Spinal cord (tissue), 10 donors: Measurements from ENCODE around the gene TRNAU1AP. TPM values are rescaled to one million over a fixed set of nuclear protein-coding genes. Genes with fewer than 3 reads are reported as not detected.
"Not testable (repeated sequence)": the region's sequence is repeated elsewhere in the genome, so short reads cannot be mapped to it uniquely, and the experiment has no call there.

Source experiments
- DNase-seq, 6 donors: peaks; one replicate each; pipeline versions ENCODE4 v3.0.0 to v3.0.0-alpha.2; 2013 to 2015; ENCODE audit warnings: low spot score in 6 of 6, low read depth in 4 of 6
- H3K27ac ChIP-seq: one replicate; pipeline ENCODE4 v1.5.1; 2013; ENCODE audit warnings: low read depth, low read length, control low read depth
- H3K27me3 ChIP-seq: one replicate; pipeline ENCODE4 v1.6.1; 2013; ENCODE audit warnings: low read length; ENCODE audit not compliant: control insufficient read depth, insufficient read depth
- H3K36me3 ChIP-seq: one replicate; pipeline ENCODE4 v1.6.1; 2013; ENCODE audit warnings: low read length; ENCODE audit not compliant: control insufficient read depth, insufficient read depth
- H3K4me1 ChIP-seq: one replicate; pipeline ENCODE4 v1.6.1; 2013; ENCODE audit warnings: low read length; ENCODE audit not compliant: control insufficient read depth, insufficient read depth
- H3K4me3 ChIP-seq: one replicate; pipeline ENCODE4 v1.5.1; 2013; ENCODE audit warnings: low read depth, low read length, control low read depth
- H3K9me3 ChIP-seq: one replicate; pipeline ENCODE4 v1.6.1; 2013; ENCODE audit warnings: low read length; ENCODE audit not compliant: control insufficient read depth, insufficient read depth
- WGBS: methylation state at CpG from one replicate; pipeline ENCODE4 v1.1.5; 2013; ENCODE audit warnings: missing lambda C conversion rate; ENCODE audit not compliant: insufficient coverage; 5-methylcytosine and 5-hydroxymethylcytosine counted together
- polyA plus RNA-seq, 2 donors: library from polyadenylated mRNA; unstranded; fragments of 120-200 nt; gene quantifications; one replicate each; pipeline ENCODE4 v1.2.1, GENCODE V29; 2013; ENCODE audit not compliant: insufficient read length in 2 of 2
- total RNA-seq, 2 donors: library from RNA; depleted of rRNA in 1 of 2; stranded (reverse); fragments of 120-200 nt in 1 of 2; fragments of >200 nt in 1 of 2; gene quantifications; one replicate each; pipeline versions ENCODE4 v1.2.3 to v1.2.4, GENCODE V29; 2013 to 2014
- donor health status: healthy.

The TRNAU1AP gene
- total and polyA plus RNA-seq, 4 donors = 20.9 to 36.9 (median 28.1) TPM

DNA sequence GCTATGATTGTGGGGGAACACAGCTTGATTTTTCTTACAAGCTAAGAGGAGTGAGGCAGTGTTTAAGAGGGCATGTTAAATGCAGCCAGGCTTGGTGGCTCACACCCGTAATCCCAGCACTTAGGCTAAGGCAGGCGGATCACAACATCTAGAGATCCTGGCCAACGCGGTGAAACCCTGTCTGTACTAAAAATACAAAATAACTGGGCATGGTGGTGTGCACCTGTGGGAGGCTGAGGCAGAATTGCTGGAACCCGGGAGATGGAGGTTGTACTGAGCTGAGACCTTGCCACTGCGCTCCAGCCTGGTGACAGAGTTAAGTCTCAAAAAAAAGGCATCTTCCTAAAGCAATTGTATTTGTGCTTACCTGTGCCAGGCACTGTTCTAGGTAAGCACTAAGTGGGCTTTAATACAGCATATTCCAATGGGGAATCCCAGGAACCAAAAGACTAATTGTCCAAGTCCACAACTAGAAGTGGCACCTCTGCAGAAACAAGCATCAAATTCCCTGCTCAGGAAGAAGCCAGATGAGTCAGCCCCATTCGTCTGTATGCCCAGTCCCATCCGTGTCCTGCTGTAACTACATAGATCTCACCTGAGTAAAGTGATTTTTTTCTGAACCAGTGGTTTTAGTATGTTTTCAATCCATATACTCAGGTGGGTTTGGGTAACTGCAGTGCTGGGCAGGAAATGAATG is 42.5 kb upstream of the TRNAU1AP start:
- Histone ChIP-seq H3K9me3 (no peaks in the 10 kb centered on the region), H3K36me3 (peaks cover 56% of the 10 kb centered on the region), H3K27me3 (no peaks in the 10 kb centered on the region), H3K4me1 (peaks cover 17% of the 10 kb centered on the region), H3K4me3 (no peak overlapping the region), H3K27ac (no peak overlapping the region)
- DNase-seq = no peak
- 80% methylated on average over 4 of the region's 8 CpGs for WGBS

DNA sequence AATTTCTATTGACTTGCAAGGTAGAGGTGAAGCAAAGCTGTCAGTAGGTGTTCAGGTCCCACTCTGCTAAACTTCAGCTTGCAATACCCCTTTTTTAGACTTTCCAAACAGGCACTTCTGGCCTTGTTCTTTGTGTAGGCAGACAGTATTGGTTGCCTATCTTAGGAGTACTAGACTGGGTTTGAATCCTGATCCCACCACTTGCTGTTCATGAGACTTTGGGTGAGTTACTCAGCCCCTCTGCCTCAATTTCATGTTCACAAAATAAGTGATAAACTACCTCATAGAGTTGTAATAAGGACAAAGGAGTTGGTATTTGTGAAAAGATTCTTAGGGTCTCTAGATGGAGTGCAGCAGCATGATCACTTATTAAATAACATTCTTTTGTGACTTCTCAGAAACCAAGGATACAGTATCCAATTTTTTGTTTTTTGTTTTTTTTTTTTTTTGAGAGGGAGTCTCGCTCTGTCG is 41.9 kb upstream of the TRNAU1AP start:
- Histone ChIP-seq H3K4me1 (peaks cover 17% of the 10 kb centered on the region), H3K27ac (no peak overlapping the region), H3K27me3 (no peaks in the 10 kb centered on the region), H3K4me3 (no peak overlapping the region), H3K9me3 (no peaks in the 10 kb centered on the region), H3K36me3 (peaks cover 56% of the 10 kb centered on the region)
- 100% methylated on average over 2 of the region's 2 CpGs for WGBS
- no peak for DNase-seq

DNA sequence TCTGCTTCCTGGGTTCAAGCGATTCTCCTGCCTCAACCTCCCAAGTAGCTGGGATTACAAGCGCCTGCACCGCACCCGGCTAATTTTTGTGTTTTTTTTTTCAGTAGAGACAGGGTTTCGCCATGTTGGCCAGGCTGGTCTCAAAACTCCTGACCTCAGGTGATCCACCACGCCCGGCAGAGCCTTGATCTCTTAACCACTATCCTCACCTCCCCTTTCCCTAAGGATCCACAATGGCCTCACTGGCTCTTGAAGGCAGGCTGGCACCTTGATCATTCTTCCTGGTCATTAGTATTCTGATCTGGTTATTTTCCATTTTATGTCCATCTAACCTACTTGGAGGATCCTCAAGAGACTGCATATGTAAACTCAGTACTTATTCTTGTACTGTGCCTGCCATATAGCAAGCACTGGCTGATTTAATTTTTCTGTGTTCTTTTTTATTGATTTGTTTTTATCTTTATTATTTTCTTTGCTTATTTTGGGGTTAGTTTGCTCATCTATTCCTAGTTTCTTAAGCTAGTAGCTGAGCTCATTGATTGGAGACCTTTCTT is 40.8 kb upstream of the TRNAU1AP start:
- peaks cover 10% of the 10 kb centered on the region for H3K4me1 ChIP-seq
- H3K27ac ChIP-seq = no peak overlapping the region
- H3K27me3 ChIP-seq = no peaks in the 10 kb centered on the region
- no peaks in the 10 kb centered on the region for H3K9me3 ChIP-seq
- peaks cover 56% of the 10 kb centered on the region for H3K36me3 ChIP-seq
- no peak for DNase-seq
- 89% methylated on average over 4 of the region's 7 CpGs for WGBS
- no peak overlapping the region for H3K4me3 ChIP-seq

DNA sequence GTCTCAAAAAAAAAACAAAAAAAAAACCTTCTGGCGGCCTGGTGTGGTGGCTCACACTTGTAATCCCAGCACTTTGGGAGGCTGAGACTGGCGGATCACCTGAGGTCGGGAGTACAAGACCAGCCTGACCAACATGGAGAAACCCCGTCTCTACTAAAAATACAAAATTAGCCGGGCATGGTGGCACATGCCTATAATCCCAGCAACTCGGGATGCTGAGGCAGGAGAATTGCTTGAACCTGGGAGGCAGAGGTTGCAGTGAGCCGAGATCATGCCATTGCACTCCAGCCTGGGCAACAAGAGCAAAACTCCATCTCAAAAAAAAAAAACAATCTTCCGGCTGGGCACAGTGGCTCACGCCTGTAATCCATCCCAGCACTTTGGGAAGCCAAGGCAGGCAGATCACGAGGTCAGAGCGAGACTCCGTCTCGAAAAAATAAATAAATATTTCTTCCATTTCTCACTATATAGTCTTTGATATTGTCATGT is 38.4 kb upstream of the TRNAU1AP start:
- H3K4me1 ChIP-seq = peaks cover 15% of the 10 kb centered on the region
- H3K9me3 ChIP-seq, DNase-seq, H3K4me3 ChIP-seq, H3K27me3 ChIP-seq, H3K27ac ChIP-seq: not testable (repeated sequence)
- 93% methylated on average over 5 of the region's 13 CpGs for WGBS
- H3K36me3 ChIP-seq = peaks cover 43% of the 10 kb centered on the region

DNA sequence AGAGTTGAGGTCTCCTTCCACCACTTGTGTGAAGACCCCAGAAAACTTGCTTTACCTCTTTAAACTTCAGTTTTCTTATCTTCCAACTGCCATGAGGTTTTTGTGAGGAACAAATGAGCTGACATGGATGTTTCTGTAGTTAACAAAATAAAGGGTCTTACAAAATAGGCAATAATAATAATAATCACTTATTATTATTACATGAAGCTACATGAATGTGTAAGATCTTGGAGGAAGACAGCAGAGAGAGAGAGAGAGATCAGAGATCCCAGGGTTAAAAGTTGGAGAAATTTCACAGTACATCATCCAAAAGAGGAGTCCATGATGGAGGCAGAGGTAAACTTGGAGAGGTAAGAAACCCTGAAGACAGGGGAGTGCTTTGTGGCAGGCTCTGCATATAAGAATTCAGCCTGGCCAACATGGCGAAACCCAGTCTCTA is 36.3 kb upstream of the TRNAU1AP start:
- no peaks in the 10 kb centered on the region for H3K27me3 ChIP-seq
- peaks cover 20% of the 10 kb centered on the region for H3K4me1 ChIP-seq
- peaks cover 25% of the 10 kb centered on the region for H3K36me3 ChIP-seq
- no peak for DNase-seq
- no peaks in the 10 kb centered on the region for H3K9me3 ChIP-seq
- no peak overlapping the region for H3K4me3 ChIP-seq
- 100% methylated on average over 1 of the region's 1 CpG for WGBS
- H3K27ac ChIP-seq = no peak overlapping the region

DNA sequence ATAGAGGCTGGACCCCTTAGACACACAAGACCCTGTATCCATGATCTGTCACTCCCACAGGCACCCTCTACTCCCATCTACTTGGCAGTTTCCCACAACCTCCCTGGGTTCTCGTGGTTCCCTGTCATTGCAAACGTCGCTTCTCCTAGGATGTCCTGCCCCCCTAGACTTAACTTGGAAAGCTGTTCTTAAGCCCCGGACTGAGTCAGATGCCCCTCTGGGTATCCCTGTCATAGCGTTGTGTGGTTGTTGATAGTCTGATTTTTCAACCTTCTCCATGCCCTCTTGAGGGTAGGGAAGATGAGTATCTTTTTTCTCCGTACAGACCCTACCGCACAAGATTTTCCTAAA is 35.3 kb upstream of the TRNAU1AP start:
- Histone ChIP-seq H3K27me3 (no peaks in the 10 kb centered on the region), H3K4me3 (peak overlapping the region; percentile 53), H3K27ac (no peak overlapping the region), H3K9me3 (no peaks in the 10 kb centered on the region), H3K4me1 (peaks cover 17% of the 10 kb centered on the region), H3K36me3 (peaks cover 17% of the 10 kb centered on the region)
- WGBS = 11% methylated on average over 3 of the region's 7 CpGs
- DNase-seq = no peak

DNA sequence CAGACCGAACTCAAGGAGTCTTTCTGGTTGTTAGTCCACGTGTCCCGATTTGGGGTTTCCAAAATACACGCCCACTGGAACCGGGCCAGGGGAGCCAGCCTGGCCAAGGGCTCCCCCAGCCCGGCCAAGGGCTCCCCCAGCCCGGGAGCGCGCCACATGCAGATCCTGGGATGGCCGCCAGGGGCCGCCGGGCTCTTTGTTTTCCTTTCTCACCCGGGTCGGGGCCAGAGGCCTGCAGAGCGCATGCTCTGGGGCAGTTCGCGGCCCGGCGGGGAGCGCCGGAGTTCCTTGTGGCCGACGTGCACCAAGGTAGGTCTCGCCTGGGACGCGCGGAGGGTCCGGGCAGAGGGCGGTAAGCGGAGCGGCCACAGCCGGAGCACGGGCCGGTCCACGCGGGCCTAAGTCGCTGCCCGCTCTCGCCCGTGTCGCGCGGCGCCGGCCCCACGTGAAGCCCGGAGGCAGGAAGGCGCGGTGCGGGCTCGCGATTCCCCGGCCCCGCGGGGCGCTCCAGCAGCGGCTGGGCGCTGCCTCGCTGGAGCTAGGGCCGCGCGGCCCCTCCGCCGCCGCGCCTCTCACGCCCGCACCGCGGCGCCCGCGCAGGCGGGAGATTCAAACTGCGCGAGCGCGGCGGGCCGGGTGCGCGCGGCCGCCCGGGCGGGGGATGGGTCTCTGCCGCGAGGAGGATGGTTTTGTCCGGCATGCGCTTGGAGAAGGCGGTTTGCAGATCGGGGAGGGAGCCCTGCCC is 34.7 kb upstream of the TRNAU1AP start:
- Histone ChIP-seq H3K27ac (peak overlapping the region; percentile 33), H3K36me3 (peaks cover 13% of the 10 kb centered on the region), H3K9me3 (no peaks in the 10 kb centered on the region), H3K4me1 (peaks cover 17% of the 10 kb centered on the region), H3K4me3 (peak overlapping the region; percentile 53), H3K27me3 (no peaks in the 10 kb centered on the region)
- peak; percentile 61 to 96 (median 77) for DNase-seq
- 0% methylated on average over 92 of the region's 92 CpGs for WGBS

DNA sequence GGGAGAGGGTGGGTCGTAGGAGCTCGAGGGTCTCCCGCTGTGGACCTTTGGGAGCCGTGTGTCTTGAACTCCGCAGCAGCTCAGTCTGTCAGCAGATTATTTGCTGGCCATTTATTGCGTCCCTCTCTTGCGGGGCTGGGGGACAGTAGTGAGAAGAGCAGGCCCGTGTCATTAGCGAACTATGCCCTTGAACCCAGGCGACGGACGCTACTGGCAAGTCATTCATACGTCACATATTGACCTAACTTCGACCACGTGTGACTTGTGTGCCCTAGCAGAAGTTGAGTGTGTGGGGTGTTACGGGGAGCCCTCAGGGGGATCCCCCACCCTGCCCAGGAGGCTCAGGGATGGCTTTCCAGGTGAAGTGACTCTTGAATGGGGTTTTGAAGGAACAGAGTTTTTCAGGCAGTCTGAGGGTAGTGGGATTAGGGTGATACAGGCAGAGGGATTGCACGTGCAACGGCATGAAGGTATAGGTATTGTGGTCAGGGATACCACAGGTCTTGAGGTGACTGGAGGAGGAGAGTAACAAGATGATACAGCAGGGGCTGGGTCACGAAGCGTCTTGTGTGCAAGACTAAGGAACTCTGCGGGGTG is 34.0 kb upstream of the TRNAU1AP start:
- Histone ChIP-seq H3K36me3 (peaks cover 8% of the 10 kb centered on the region), H3K27ac (no peak overlapping the region), H3K4me3 (peak overlapping the region; percentile 33), H3K27me3 (no peaks in the 10 kb centered on the region), H3K4me1 (peaks cover 17% of the 10 kb centered on the region), H3K9me3 (no peaks in the 10 kb centered on the region)
- 6% methylated on average over 19 of the region's 21 CpGs for WGBS
- no peak for DNase-seq

DNA sequence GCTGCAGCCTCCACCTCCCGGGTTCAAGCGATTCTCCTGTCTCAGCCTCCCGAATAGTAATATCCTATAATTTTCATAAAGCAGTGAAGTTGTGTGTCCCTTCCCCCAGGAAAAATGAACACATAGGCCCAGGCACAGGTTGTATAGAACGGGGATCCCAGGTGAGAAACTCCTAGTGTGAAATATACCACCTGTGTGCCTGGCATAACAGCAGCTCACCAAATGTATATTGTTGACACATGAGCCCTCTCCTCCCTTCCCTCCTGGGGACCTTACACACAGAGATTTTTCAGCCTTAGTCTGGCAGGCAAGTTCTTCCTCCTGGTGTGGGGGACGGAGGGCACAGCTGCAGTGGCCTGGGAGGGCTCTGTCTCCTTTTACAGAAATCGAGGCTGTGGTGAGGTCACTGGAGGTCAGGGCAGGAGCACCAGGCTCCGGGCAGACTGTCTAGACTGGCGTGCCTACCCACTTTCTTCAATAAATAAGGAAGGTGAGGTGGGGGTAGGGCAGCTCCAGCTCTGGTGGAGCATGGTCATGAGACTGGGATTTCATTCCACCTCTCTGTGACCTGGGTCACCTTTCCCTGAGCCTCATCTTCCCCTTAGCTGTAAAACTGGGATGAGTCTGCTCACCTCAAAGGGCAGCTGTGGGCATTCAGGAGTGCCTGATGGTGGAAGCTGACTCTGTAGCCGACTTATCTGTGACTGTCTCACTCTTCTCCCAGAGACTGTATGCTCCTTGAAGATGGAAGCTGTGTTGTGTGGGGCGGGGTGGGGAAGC is 32.7 kb upstream of the TRNAU1AP start:
- DNase-seq = no peak
- peaks cover 17% of the 10 kb centered on the region for H3K4me1 ChIP-seq
- no peaks in the 10 kb centered on the region for H3K27me3 ChIP-seq
- peaks cover 10% of the 10 kb centered on the region for H3K36me3 ChIP-seq
- 100% methylated on average over 1 of the region's 10 CpGs for WGBS
- H3K9me3 ChIP-seq = no peaks in the 10 kb centered on the region
- H3K4me3 ChIP-seq = no peak overlapping the region
- H3K27ac ChIP-seq = no peak overlapping the region
